Glomerular visceral epithelial cell (primary cell): Measurements from ENCODE around the gene NEDD1.
A peak's percentile ranks its signal among the peaks of the same experiment; 100 is the strongest.

Experiments used
- DNase-seq: peaks from one replicate; pipeline ENCODE4 v3.0.0-alpha.2; 2016; ENCODE audit errors: extremely low spot score

NEDD1 gene

DNA sequence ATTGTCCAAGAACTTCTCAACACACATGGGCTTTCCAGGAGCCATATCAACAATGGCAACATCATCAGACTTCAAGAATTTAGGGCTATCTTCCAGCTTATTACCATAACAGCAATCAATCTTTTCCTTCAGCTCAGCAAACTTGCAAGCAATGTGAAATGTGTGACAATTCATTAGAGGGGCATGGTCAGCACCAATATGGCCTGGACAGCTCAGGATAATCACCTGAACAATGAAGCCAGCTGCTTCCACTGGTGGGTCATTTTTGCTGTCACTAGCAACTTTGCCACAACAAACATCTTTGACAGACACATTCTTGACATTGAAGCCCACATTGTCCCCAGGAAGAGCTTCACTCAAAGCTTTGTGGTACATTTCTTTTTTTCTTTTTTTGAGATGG lies 5.9 kb upstream of the NEDD1 start:
- no peak for DNase-seq

DNA sequence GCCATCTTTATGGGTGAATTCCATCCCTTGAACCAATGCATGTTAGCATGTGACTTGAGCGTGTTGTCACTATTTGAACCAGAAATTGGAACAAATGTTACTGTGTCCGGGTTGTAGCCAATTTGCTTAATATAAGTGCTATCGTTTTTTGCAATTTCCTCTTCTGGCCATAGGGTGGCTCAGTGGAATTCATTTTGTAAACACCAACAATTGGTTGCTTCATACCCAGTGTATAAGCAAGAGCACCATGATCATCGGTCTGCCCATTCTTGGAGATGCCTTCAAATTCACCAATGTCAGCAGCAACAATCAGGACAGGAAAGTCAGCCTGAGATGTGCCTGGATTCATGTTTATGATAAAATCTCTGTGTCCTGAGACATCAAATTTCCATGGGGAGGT lies 5.0 kb upstream of the NEDD1 start:
- no peak for DNase-seq

DNA sequence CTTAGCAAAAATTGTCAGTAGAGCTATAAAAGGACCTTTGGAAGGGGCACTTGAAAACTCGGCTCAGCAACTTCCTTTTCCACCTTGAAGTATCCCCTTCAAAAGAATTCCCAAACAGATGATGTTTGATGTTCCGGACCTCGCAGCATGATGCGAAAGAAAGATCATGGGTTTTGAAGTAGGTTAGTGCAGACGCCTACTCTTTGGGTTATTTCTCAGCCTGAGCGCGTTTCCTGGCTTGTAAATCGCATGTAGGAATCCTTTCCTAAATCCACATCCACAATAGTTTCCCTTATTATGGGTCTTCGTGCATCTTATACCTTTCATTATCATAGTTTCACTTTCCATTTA lies 584 bp upstream of the NEDD1 start:
- DNase-seq = no peak

DNA sequence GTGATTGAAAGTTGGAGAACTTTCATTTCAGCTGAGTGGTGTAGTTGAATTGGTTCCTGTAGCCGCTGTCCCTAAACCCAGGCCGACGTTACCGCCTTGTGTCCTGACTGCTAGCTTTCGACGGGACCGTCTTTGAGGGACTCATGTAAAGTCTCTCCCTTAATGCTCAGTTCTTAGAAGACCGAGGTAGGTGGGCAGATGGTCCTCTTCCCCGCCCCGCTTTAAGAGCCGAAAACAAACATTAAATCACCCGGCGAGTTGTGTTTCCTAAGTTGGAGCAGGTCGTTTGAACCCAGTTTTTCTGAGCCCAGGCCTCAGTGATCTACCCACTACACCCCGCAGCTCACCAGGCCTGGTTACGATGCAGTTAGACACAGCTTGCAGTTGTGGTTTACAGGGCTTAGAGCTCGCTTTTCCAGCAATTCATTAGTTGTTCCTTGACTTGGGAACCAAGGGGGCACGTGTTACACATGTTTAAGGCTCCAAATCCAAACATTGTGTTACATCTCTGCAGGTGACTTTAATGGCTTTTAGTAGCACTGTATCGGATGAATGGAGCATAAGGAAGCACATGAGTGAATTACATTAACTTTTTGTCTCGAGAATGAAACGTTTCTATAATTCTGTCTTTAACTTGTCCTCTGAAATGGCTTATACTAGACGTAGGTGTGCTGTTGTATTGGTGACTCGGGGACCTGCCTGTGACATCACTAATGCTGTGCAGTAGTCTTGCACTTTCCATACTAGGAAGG lies 790 bp downstream of the NEDD1 start:
- DNase-seq = peak; percentile 15

DNA sequence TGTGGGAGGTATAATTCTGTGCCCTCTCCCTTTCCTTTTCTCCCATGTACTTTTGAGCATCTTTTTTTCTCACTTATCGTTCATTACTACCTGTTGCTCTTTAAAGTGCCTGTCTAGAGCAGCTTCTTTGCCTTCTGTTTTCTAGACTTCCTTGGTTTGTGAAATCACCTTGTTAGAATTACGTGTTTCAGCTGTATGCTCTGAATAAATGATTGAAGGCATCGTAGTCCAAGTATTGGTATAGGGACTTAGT lies 1.3 kb downstream of the NEDD1 start:
- no peak for DNase-seq

DNA sequence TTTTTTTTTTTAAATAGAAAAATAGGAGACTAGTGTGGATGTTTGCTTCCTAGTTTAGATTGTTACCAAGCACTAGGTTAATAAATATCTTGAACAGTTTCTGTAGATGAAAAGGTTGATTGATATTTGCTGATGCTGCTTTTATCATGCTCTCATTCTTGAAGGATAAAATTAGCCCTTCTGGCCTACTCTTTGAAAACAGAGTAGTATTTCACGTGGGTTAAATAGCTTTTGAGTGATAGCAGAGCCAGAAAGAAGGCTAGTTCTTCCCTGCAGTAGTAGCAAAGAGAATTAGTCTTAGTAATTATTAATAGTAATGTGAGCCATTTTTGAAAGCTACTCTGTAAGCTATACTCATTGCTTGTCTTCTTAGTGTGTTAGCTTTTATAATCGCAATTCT lies 5.2 kb downstream of the NEDD1 start:
- DNase-seq = no peak

DNA sequence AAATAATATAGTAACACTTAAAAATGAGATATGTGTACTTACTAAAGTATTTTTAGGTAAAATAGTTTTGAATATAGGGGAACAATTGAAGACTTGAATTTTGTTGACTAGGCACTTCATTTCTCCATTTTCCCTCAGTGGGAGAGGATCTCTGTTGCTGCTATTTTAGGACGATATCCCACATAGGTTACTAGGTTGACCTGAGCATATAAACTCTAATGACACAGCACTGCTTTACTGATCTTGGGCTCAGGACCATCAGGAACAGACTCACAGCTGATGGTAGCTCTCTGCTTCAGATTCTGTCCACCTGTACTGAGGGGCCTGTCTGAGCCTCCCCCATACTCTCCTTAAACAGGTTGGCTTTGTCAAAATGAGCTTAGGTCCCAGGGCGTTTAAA lies 5.9 kb downstream of the NEDD1 start:
- no peak for DNase-seq

DNA sequence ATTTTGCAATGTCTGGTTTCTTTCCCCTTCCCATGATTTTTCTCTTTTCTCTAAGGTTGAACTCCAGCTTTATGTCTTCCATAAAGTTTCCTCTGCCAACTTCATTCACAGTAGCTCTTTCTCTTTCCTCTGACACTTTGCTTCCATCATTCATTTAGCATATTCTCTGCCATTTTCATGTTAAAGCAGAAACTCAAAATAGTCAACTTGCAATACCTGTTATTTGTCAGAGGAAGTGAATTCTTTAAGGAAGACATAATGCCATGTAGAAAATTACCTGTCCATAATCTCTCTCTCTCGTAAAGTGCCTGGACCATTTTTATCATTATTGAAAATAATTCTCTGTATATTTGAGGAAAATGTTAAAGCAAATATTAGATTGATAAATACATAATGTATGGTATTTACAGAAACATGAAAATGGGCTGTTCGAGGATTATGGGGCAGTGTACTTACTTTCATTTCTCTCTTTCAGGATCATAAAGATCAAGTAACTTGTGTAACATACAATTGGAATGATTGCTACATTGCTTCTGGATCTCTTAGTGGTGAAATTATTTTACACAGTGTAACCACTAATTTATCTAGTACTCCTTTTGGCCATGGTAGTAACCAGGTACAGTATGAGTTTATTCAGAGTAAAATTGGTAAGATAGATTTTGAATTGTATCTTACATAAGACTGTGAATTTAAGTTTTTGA lies 12.6 kb downstream of the NEDD1 start:
- DNase-seq = no peak

DNA sequence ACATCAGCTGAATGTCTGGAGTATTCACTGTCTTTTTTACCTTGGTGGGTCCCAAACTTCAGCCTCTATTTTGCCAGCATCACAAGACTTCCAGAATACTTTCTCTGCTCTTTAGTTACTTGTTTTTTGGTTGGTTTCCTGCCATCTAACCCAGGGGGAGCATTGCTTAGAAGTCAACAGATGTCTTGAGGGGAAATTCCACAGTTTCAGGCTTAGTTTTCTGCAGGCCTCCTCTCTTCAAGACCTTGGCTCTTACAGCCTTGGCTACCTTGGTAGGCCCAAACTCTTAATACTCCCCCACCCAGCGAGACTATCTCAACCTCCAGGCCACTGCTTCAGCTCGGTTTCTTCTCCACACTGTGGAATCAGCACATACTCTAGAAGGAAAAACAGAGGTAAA lies 41.7 kb downstream of the NEDD1 start:
- DNase-seq = no peak

DNA sequence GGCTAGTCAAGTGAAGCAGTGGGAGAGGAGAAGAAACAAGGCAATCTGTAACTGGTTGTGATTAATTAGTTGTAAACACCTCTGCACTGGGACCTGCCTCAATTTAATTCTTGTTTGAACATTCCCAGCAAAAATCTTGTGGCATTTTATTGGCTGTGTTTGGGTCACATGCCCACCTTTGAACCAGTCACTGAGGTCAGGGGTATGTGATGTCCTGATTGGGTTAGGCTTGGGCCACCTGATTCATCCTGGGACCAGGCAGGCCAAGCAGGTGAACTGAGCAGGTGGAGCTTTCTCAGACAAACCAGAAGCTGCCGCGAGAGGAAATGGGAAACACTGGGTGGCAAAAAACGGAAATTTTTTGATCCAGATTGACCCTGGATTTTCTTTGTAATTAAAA lies 72.5 kb downstream of the NEDD1 start:
- DNase-seq = no peak

DNA sequence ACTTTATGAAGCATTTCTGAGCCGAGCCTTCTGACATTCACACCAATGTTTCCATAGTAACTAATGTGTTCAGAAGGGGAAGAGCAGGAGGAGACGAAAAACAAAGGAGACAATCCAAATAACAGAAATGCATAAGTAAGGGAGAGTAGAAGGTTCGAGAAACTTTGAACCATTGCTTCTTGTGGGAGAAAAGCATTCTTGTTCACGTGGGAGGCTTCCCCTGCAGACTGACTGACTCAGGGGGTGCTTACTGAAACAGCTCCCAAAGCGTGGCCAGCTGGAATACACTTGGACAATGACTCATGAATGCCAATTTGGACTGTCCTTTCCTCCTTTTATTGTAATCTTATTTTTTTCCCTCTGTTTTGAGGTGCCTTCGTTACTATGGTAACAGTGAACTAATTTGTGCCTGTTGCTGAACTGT lies 73.9 kb downstream of the NEDD1 start:
- DNase-seq = peak; percentile 23

DNA sequence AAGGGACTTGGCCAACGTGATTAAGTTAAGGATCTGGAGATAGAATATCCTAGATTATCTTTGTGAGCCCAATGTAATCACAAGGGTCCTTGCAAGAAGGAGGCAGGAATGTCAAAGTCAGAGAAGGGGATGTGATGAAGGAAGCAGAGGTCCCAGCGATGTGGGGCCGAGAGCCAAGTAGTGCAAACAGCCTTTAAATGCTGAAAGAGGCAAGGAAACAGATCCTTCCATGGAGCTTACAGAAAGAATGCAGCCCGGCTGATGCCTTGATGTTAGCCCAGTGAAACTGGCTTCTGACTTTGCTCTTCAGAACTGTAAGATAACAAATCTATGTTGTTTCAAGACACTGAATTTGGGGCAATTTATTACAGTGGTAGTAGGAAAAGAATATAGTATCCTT lies 74.9 kb downstream of the NEDD1 start:
- no peak for DNase-seq

DNA sequence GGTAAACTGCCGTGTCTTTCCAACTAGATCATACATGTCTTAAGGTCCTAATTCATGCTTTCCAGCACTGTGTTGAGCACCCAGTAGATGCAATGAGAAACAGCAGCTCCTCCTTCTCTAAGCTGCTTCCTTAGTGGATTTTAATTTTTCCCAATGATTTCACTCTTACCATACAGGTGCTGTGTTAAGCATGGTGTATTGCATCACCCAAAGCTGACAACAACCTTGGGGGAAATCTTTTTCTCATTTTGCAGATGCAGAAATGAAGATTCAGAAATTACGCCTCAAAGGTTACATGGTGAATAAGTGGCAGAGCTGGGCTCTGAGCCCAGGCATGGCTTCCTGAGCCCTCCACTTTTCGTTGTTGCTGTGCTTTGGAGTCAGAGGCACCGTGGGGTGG lies 75.6 kb downstream of the NEDD1 start:
- no peak for DNase-seq

DNA sequence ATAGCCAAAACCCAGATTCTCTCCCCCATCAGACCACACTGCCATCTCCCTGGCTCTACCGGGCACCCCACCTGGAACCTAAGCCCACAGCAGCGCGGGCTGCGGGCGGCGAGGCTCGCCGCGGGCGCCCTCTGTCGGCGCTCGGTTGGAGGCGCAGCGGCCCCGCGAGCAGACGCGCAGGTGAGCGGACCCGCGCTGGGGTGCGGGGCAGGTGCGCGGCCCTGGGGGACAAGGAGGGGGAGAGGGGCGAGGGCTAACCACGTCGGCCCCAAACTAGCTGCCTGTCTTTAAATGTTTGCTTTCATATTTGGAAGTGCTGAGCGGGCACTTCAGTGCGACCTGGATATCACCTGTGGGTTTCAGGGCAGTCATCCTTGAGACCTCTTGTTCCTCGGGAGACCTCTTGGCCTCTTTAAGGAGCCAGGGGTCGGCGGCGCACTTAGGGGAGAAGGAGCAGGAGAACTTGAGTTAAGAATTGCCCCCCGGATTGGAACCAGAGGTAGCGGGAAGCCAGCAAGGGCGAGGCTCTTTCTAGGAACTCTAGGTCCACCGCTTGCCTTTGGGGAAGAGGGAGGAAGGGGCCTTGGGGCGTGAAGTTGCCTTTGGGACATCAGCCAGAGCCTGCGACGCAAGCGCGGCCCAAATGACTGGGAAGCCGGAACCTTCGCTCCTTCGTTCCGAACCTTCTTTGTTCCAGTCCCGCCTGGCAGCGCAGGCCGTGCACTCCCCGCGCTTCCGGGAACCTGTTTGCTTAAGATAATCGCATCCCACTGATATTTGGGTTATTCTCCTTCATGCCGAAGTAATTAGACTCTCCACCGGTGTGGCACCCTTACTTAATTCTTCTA lies 78.7 kb downstream of the NEDD1 start:
- peak; percentile 11 for DNase-seq

DNA sequence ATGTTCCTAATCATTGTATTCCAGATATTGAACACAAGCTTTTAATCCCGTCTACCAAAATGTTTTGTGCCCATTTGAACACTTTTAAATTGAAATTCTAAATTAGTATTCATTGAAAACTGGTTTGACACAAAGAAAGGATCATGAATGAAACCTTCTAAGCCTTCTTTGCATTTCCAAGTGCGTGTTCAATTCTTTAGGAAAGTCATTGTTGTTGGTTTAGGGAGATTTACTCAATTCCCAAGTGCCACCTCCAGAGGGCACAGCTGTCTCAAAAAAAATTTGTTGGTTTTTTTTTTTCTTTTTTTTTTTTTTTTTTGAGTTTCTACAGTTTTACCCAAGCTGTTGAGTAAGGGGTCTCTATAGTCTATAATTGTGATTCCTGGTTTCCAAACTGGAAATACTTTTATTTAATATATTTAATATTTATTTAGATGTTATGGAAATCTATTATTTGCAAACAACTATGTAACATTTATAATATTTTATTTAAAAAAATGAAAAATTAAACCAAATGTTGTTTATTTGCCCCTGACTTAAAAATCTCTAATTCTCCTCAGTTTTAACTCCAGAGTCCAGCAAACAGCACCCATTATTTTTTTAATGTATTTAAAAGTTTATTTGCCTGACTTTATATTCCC lies 79.9 kb downstream of the NEDD1 start:
- DNase-seq = peak; percentile 21

DNA sequence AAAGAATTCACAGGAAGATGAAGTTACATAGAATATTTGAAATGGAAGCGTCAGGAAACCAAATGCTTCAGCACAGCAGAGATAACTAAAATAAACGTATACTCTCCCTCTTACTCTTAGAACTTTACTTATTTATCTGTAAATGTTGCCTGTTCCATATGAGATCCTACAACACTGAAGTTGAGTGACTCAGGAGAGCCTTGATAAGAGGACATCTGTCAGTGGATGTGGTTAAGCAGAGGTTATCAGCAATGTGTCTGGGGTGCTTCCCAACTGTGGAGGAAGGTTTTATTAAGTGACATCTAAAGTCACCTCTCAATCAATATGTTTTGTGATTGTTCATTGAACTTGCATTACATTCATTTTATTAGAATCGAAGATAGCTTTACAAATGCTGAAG lies 81.9 kb downstream of the NEDD1 start:
- DNase-seq = no peak

DNA sequence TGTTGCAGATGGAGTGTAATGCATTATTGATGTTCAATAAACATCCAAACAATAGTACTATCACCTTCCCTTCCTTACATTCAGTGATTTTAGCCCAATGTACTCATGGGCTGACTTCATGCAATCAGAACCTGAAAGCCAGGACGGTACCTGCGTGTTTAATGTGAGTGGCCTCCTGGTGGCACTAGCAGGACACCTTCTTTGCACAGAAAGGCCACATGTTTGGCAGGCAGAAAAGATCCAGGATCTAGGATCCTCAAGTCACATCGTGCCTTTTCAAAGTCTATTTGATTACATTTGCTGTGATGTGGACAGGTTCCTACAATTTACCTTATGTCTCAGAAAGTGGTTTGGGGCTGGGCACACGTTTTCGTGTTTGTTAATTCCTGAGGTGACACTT lies 82.9 kb downstream of the NEDD1 start:
- peak; percentile 14 for DNase-seq

DNA sequence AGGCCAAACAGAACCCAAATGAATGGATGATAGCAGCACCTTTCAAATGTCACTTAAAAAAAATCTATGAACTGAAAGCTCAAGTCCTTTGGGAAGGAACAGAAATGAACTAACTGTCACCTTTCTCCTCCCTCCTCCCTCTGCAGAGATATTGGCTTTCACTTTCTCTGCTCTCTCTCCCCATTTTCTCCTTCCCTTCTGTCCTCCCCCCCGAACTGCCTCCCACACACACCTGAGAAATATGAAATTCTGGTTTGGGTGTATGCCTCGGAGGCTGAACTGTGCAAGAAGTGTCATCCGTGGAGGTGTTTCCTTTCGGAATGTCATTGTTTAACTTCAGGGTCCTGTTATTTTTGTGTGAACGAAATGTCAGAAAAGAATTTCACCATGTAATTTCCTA lies 87.8 kb downstream of the NEDD1 start:
- DNase-seq = no peak

DNA sequence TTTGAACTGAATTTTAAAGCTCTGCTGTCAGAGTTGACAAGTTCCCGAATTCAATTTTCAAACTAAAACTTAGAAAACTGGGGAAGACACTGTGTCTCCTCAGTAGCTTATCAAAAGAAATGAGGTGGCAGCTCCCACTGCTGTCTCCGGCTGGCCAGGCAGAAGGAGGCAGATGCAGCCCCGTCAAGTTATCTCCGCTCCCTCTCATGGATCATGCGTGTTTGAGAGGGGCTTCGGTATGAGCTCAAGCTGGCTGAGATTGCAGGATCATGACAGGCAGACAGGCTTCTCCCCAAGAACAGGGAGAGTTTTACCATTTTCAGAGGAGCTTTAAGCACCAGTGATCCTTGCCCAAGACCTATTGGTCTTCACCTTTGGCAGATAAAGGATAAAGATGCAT lies 88.8 kb downstream of the NEDD1 start:
- no peak for DNase-seq

DNA sequence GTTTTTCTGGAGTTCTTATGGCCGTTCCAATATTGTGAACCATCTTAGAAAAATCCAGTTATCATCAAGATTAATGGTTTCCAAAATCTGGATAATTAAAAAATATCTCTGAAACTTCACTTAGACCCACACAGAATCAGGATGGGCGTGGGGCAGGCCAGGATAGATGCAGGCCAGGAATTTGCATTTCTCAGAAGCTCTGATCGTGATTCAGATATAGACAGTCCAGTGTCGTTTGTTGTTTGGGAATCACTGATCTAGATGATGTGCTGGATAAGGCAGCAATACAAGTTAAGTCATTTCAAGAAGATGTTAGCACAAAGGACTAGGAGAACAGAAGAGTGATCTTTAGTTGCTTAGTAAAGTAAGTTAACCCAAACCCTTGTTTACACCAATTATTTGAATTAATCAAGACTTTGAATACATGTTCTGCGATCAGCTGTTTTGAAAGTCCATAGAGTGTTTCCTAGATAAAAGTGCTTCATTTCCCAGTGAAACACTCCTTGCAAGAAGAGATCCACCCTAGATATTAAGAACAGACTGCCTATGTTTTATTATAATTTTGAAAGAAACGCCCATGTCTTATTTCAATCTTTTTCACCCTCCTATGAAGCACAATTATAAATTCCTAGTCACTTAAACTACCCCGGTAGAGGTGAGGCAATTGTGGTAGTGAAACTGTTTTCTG lies 90.9 kb downstream of the NEDD1 start:
- DNase-seq = no peak

DNA sequence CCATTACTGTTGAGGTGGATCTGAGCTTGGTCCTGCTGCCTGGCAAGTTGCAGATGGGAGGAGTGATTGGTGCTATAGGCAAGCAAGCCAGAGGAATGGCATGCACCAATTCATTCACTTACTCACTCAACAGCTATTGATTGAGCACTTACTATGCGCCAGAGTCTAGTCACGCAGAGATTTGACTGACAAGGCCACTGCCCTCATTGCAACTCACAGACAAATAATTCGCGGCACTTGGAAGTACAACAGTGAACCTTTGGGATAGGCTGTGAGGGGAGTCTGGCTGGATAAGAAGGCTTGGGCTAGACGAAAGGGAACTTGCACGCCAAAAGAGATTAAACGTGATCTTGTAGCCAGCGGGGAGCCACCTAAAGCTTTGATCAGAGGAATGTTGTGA lies 96.2 kb downstream of the NEDD1 start:
- no peak for DNase-seq
